HUES48 (cell line): ENCODE measurements around the gene TMEM116.

Source experiments
- H3K27ac ChIP-seq: one replicate; pipeline ENCODE4 v1.7.0; 2013; ENCODE audit warnings: low read depth, low read length, inconsistent platforms
- H3K27me3 ChIP-seq: 2 replicates; pipeline ENCODE4 v1.6.1; 2013; ENCODE audit warnings: mild to moderate bottlenecking, low read length; ENCODE audit not compliant: control insufficient read depth, insufficient read depth
- H3K36me3 ChIP-seq: 2 replicates; pipeline ENCODE4 v1.6.1; 2013; ENCODE audit warnings: low read length; ENCODE audit not compliant: control insufficient read depth, insufficient read depth
- H3K4me1 ChIP-seq: 2 replicates; pipeline ENCODE4 v1.6.1; 2013; ENCODE audit warnings: mild to moderate bottlenecking, low read length; ENCODE audit not compliant: control insufficient read depth, insufficient read depth
- H3K4me3 ChIP-seq: 2 replicates; pipeline ENCODE4 v1.5.1; 2013; ENCODE audit warnings: mild to moderate bottlenecking, low read depth, low read length
- H3K9ac ChIP-seq: 2 replicates; pipeline ENCODE4 v1.6.1; 2013; ENCODE audit warnings: mild to moderate bottlenecking, low read depth, low read length, moderate library complexity
- H3K9me3 ChIP-seq: 2 replicates; pipeline ENCODE4 v1.6.1; 2013; ENCODE audit warnings: low read length; ENCODE audit not compliant: control insufficient read depth, insufficient read depth

The TMEM116 gene

GRCh38 chr12:112023759-112024396, 10.9 kb upstream of the TMEM116 start:
- Histone ChIP-seq H3K4me1 (peaks cover 6% of the 10 kb centered on the region; the same call in 1 of the 2 replicates), H3K4me3 (no peak overlapping the region), H3K27ac (no peak overlapping the region), H3K9me3 (no peaks in the 10 kb centered on the region), H3K27me3 (no peaks in the 10 kb centered on the region), H3K36me3 (peaks cover 69% of the 10 kb centered on the region), H3K9ac (no peak overlapping the region)

GRCh38 chr12:112022241-112023016, 9.5 kb upstream of the TMEM116 start:
- Histone ChIP-seq H3K27ac (no peak overlapping the region), H3K27me3 (no peaks in the 10 kb centered on the region), H3K9ac (no peak overlapping the region), H3K36me3 (peaks cover 68% of the 10 kb centered on the region), H3K4me3 (no peak overlapping the region), H3K9me3 (no peaks in the 10 kb centered on the region), H3K4me1 (peaks cover 6% of the 10 kb centered on the region; the same call in 1 of the 2 replicates)

- H3K9ac ChIP-seq = no peak overlapping the region
- no peak overlapping the region for H3K4me3 ChIP-seq
- peaks cover 82% of the 10 kb centered on the region for H3K36me3 ChIP-seq
- H3K9me3 ChIP-seq = no peaks in the 10 kb centered on the region
- H3K27me3 ChIP-seq = no peaks in the 10 kb centered on the region
- peaks cover 6% of the 10 kb centered on the region; the same call in 1 of the 2 replicates for H3K4me1 ChIP-seq
- H3K27ac ChIP-seq = no peak overlapping the region
These were observed 8.0 kb upstream of the TMEM116 start for GRCh38 chr12:112020947-112021457.

DNA sequence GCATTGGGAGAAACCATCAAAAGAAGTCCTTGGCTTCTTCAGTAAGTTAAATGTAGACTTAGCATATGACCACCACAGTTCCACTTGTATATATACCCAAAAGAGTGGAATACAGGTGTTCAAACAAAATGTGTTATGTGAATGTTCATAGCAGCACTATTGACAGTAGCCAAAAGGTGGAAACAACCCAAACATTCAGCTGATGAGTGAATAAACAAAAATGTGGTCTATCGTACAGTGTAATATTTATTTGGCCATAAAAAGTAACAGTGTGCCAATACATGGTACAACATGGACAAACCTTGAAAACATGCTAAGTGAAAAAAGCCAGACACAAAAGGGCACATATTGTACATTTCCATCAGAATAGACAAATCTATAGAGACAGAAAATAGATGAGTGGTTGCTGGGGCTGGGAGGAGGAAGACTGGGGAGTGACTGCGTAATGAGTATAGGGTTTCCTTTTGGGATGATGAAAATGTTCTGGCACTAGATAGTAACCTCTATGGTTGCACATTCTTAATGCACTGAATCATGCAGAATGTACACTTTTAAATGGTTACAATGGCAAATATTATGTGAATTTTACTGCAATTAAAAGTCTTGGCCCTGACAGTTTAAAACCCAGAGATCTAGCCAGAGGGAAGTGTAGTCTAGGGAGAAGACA, 5.7 kb upstream of the TMEM116 start:
- Histone ChIP-seq H3K27me3 (no peaks in the 10 kb centered on the region), H3K27ac (no peak overlapping the region), H3K4me3 (no peak overlapping the region), H3K9me3 (no peaks in the 10 kb centered on the region), H3K9ac (no peak overlapping the region), H3K4me1 (peaks cover 7% of the 10 kb centered on the region; the same call in 1 of the 2 replicates), H3K36me3 (peaks cover 82% of the 10 kb centered on the region)

DNA sequence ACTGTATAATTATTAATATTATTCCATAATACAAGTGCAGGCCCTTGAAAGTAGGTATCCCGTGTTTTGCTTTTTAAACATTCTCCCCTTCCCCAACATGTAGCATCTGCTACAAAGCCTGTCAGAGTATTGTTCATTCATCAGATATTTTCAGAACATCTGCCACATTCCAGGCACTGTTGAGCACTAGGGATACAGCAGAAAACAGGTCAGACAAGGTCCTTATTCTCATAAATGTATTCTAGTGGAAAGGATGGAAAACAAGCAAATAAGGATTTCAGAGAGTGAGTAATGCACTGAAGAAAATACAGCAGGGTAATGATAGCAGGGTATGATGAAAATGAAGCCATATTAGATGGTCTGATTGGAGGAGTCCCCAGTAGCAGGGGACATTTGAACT, 4.1 kb upstream of the TMEM116 start:
- Histone ChIP-seq H3K36me3 (peaks cover 65% of the 10 kb centered on the region), H3K27ac (no peak overlapping the region)

GRCh38 chr12:112015938-112016337, 3.0 kb upstream of the TMEM116 start:
- no peak overlapping the region for H3K9ac ChIP-seq
- no peak overlapping the region for H3K27ac ChIP-seq
- H3K4me3 ChIP-seq = no peak overlapping the region
- peaks cover 13% of the 10 kb centered on the region; the same call in 1 of the 2 replicates for H3K4me1 ChIP-seq
- H3K9me3 ChIP-seq = no peaks in the 10 kb centered on the region
- no peaks in the 10 kb centered on the region for H3K27me3 ChIP-seq
- peaks cover 56% of the 10 kb centered on the region for H3K36me3 ChIP-seq

More for the DNA sequence above, 4.1 kb upstream of the TMEM116 start:
- Histone ChIP-seq H3K27me3 (no peaks in the 10 kb centered on the region), H3K9ac (no peak overlapping the region), H3K4me3 (no peak overlapping the region), H3K9me3 (no peaks in the 10 kb centered on the region), H3K4me1 (peaks cover 7% of the 10 kb centered on the region; the same call in 1 of the 2 replicates)

- peaks cover 13% of the 10 kb centered on the region; the same call in 1 of the 2 replicates for H3K4me1 ChIP-seq
- H3K4me3 ChIP-seq = peak overlapping the region; percentile 89
- H3K36me3 ChIP-seq = peaks cover 35% of the 10 kb centered on the region
- H3K27ac ChIP-seq = peak overlapping the region; percentile 92
- H3K9me3 ChIP-seq = no peaks in the 10 kb centered on the region
- H3K27me3 ChIP-seq = no peaks in the 10 kb centered on the region
- H3K9ac ChIP-seq = peak overlapping the region; percentile 88
These were observed 837 bp upstream of the TMEM116 start for GRCh38 chr12:112013601-112014402.

DNA sequence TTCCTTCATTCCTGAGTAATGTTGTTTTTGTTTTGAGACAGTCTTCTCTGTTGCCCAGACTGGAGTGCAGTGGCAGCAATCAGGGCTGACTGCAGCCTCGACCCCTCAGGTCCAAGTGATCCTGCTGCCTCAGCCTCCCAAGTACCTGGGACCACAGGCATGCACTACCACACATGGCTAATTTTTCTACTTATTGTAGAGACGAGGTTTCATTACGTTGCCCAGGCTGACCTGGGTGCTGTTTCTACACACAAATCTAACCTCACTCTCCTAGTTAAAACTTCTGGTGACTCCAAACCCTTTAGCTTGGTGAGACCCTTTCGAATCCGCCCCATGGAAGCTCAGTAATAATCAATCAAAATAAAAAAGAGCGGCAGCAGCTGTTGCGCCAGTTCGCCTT, 1.3 kb downstream of the TMEM116 start:
- peak overlapping the region; percentile 74 for H3K4me3 ChIP-seq
- 0 out of 2 replicates have a peak overlapping the region, but pooled peaks have one; percentile 83 for H3K9ac ChIP-seq
- no peak overlapping the region for H3K27ac ChIP-seq
- H3K36me3 ChIP-seq = peaks cover 17% of the 10 kb centered on the region
- H3K9me3 ChIP-seq = no peaks in the 10 kb centered on the region
- H3K27me3 ChIP-seq = no peaks in the 10 kb centered on the region
- peaks cover 22% of the 10 kb centered on the region for H3K4me1 ChIP-seq

DNA sequence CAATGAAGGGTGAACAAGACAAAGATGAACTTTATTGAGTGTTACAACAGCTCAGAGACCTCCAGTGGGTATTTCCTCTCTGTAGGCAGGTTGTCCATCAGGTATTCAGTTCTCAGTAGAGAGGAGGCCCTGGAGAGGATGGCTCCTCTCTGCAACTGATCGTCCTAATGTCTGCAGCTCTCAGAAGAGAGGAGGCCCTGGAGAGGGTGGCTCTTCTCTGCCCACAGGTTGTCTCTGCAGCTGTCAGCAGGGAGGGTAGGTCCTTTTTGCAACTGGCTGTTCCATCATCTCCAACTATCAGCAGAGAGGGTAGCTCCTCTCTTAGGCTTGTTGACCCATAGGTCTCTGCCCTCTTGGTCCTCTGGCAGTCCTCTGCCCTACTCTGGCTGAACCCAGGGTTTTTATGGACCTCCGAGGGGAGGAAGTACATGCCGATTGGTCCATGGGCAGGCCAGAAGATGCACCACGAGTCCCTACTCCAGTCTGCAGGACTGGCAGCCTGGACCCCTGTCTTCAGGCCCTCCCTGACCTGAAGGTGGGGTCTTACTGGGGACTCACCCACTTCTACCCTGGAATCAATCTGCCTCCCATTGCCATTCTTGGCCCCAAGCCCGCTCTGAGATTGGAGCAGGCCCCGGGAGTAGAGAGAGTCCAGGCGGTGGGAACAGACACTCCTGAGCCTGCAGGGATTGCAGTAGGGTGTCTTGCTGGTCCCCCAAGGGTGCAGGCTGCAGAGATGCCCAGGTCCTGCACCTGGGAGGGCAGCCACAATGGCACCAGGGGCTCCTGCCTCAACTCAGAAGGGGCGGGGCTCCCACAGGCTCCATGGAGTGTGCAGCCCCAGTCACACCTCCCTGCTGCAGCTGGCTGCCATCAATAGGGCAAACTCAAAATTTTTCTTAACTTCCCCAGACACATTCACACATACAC, 2.3 kb downstream of the TMEM116 start:
- Histone ChIP-seq H3K4me3 (no peak overlapping the region), H3K27ac (no peak overlapping the region), H3K9ac (no peak overlapping the region), H3K36me3 (peaks cover 7% of the 10 kb centered on the region), H3K27me3 (no peaks in the 10 kb centered on the region), H3K9me3 (no peaks in the 10 kb centered on the region), H3K4me1 (peaks cover 31% of the 10 kb centered on the region)
